Mucosa of rectum (tissue), 2 donors: ENCODE results near the gene SAFB.

Experiments used
- H3K27ac ChIP-seq, 2 donors: one replicate each; pipeline ENCODE4 v1.7.0; 2013; ENCODE audit warnings: inconsistent platforms in 2 of 2, low read depth in 2 of 2, low read length in 2 of 2
- H3K27me3 ChIP-seq, 2 donors: one replicate each; pipeline ENCODE4 v1.7.0; 2013; ENCODE audit warnings: low read length in 2 of 2; ENCODE audit not compliant: control insufficient read depth in 2 of 2, insufficient read depth in 2 of 2
- H3K36me3 ChIP-seq, 2 donors: one replicate each; pipeline ENCODE4 v1.7.0; 2013; ENCODE audit warnings: low read length in 2 of 2; ENCODE audit not compliant: control insufficient read depth in 2 of 2, insufficient read depth in 2 of 2
- H3K4me1 ChIP-seq, 2 donors: one replicate each; pipeline ENCODE4 v1.7.0; 2013; ENCODE audit warnings: low read length in 2 of 2, mild to moderate bottlenecking in 1 of 2; ENCODE audit not compliant: control insufficient read depth in 2 of 2, insufficient read depth in 2 of 2
- H3K4me3 ChIP-seq, 2 donors: one replicate each; pipeline ENCODE4 v1.7.0; 2013; ENCODE audit warnings: low read length in 2 of 2
- H3K9ac ChIP-seq, 2 donors: one replicate each; pipeline ENCODE4 v1.7.0; 2013; ENCODE audit warnings: low read length in 2 of 2, low read depth in 1 of 2, mild to moderate bottlenecking in 1 of 2
- H3K9me3 ChIP-seq, 2 donors: one replicate each; pipeline ENCODE4 v1.7.0; 2013; ENCODE audit warnings: low read length in 2 of 2; ENCODE audit not compliant: control insufficient read depth in 2 of 2
- donor health status: healthy.
- donor health status: Normal muscosa, but diverticular disease.

SAFB gene

GRCh38 chr19:5612891-5613865, 9.7 kb upstream of the SAFB start:
- no peak overlapping the region for H3K4me3 ChIP-seq
- H3K9ac ChIP-seq: no peak overlapping the region
- peaks cover 74 to 79% of the 10 kb centered on the region in 2 donors for H3K36me3 ChIP-seq
- no peaks in the 10 kb centered on the region for H3K27me3 ChIP-seq
- no peaks in the 10 kb centered on the region for H3K4me1 ChIP-seq
- no peak overlapping the region for H3K27ac ChIP-seq
- no peaks in the 10 kb centered on the region for H3K9me3 ChIP-seq

- no peak overlapping the region for H3K9ac ChIP-seq
- H3K4me3 ChIP-seq: no peak overlapping the region
- H3K36me3 ChIP-seq: peaks cover 66 to 71% of the 10 kb centered on the region in 2 donors
- peaks cover 2 to 3% of the 10 kb centered on the region in 2 donors for H3K4me1 ChIP-seq
- H3K27me3 ChIP-seq: no peaks in the 10 kb centered on the region
- no peak overlapping the region for H3K27ac ChIP-seq
- H3K9me3 ChIP-seq: no peaks in the 10 kb centered on the region
Measured at GRCh38 chr19:5615756-5616327, 7.0 kb upstream of the SAFB start.

GRCh38 chr19:5617080-5617479, 5.8 kb upstream of the SAFB start:
- H3K27me3 ChIP-seq: no peaks in the 10 kb centered on the region
- no peak overlapping the region for H3K4me3 ChIP-seq
- peaks cover 12% of the 10 kb centered on the region in 2 donors for H3K4me1 ChIP-seq
- peaks cover 60 to 70% of the 10 kb centered on the region in 2 donors for H3K36me3 ChIP-seq
- H3K9ac ChIP-seq: no peak overlapping the region
- no peak overlapping the region for H3K27ac ChIP-seq
- H3K9me3 ChIP-seq: no peaks in the 10 kb centered on the region

DNA sequence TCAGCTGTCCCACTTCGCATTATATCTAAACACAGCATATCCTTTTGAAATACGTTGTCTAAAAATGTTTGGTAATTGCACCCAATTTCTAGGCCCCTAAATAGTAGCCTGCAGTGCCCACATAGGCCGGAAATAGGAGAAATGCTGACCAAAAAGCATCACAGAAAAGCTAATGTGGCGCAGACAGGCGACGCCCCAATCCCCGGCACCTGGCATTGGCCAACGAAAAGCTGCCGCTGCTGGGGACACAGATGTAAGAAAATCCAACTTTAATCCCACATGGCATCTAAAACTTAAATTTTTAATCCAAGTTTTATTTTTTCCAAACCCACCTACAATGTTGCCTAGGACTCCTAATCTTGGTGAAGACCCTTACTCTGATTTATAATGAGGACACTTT, 4.3 kb upstream of the SAFB start:
- no peak overlapping the region for H3K4me3 ChIP-seq
- peaks cover 12% of the 10 kb centered on the region in 2 donors for H3K4me1 ChIP-seq
- no peak overlapping the region for H3K9ac ChIP-seq
- peaks cover 46 to 55% of the 10 kb centered on the region in 2 donors for H3K36me3 ChIP-seq
- H3K9me3 ChIP-seq: no peaks in the 10 kb centered on the region
- no peak overlapping the region for H3K27ac ChIP-seq
- H3K27me3 ChIP-seq: no peaks in the 10 kb centered on the region

DNA sequence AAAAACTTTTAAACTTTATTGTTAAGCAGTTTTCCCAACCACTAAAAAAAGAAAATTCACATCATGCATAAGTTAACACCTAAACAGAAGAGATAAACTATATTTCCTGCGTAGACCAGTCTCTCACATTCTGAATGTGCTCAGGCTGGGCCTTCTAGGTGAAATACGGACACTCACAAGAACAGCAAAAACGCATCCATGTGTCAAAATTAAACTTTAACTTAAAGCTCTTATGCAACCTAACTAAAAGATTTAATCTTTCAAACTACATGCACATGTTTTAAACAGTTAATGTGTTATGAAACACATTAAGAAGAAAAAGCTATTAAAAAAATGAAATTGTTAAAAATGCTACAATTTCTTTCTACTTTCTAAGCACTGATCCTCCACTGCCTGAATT, 2.9 kb upstream of the SAFB start:
- Histone ChIP-seq H3K4me1 (peaks cover 16 to 22% of the 10 kb centered on the region in 2 donors), H3K27ac (no peak overlapping the region), H3K27me3 (no peaks in the 10 kb centered on the region), H3K36me3 (peaks cover 35 to 46% of the 10 kb centered on the region in 2 donors), H3K4me3 (no peak overlapping the region), H3K9ac (no peak overlapping the region), H3K9me3 (no peaks in the 10 kb centered on the region)

GRCh38 chr19:5621311-5621944, 1.5 kb upstream of the SAFB start:
- Histone ChIP-seq H3K27ac (peak overlapping the region; percentile 96), H3K4me1 (peaks cover 24 to 32% of the 10 kb centered on the region in 2 donors), H3K9ac (peak overlapping the region; percentile 87 to 97), H3K27me3 (no peaks in the 10 kb centered on the region), H3K36me3 (peaks cover 35 to 46% of the 10 kb centered on the region in 2 donors), H3K9me3 (no peaks in the 10 kb centered on the region), H3K4me3 (peak overlapping the region; percentile 96 to 98)

DNA sequence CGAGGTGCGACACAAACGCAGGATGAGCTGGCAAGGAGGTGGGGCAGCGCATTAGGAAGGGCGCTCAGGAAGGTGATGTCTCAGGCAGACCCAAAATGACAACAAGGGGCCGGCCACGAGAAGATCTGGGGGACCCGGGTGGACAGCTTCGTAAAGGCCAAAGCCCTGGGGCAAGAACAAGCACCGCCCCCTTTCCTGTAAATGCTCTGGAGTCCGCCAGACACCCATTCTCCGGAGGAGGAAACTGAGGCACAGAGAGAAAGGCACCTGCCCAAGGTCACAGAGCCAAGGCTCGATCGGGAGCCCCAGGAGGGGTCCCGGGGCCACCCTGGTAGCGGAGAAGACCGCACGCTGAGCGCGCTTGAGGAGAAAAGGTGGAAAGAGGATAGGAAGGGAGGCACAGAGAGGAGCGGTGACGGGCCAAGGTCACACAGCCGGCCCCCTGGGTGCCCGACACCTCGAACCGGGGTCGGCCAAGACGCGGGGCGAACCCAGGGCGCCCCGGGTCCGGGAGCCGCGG, 878 bp upstream of the SAFB start:
- H3K9ac ChIP-seq: peak overlapping the region; percentile 87 to 97
- peak overlapping the region; percentile 96 to 98 for H3K4me3 ChIP-seq
- H3K27ac ChIP-seq: peak overlapping the region; percentile 96
- H3K27me3 ChIP-seq: no peaks in the 10 kb centered on the region
- H3K4me1 ChIP-seq: peaks cover 24 to 32% of the 10 kb centered on the region in 2 donors
- no peaks in the 10 kb centered on the region for H3K9me3 ChIP-seq
- peaks cover 37 to 51% of the 10 kb centered on the region in 2 donors for H3K36me3 ChIP-seq

DNA sequence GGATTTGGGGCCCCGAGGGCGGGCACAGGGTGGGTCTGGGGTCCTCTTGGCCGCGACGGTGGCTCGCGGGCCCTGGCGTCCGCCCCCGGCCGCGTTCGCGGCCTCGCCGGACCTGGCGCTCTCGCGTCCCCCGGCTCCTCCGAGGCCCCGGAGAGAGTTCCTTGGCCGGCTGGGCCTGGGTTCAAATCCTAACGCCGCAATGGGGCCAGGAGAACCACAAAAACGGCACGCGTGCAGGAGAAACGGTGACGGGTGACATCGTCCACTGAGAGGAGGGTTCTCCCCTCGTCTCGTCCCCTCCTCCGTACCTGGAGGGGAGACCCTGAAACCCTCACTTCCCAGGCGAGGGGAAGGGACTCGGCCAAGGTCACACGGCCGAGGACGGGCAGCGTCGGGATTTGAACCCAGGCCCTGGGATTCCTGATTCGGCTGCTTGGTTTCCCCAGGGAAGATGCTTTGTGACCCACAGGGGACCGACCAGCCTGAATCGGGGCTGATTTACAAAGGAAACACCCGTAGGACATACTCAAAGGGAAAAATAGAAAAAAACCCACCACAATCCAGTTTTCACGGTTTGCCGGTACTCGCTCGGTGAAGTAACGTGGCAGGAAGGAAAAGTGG, 624 bp downstream of the SAFB start:
- Histone ChIP-seq H3K9me3 (no peaks in the 10 kb centered on the region), H3K27me3 (no peaks in the 10 kb centered on the region), H3K4me3 (peak overlapping the region; percentile 80 to 98), H3K27ac (peak overlapping the region; percentile 93 to 96), H3K4me1 (peaks cover 32 to 35% of the 10 kb centered on the region in 2 donors), H3K9ac (peak overlapping the region; percentile 84 to 90), H3K36me3 (peaks cover 35 to 51% of the 10 kb centered on the region in 2 donors)

DNA sequence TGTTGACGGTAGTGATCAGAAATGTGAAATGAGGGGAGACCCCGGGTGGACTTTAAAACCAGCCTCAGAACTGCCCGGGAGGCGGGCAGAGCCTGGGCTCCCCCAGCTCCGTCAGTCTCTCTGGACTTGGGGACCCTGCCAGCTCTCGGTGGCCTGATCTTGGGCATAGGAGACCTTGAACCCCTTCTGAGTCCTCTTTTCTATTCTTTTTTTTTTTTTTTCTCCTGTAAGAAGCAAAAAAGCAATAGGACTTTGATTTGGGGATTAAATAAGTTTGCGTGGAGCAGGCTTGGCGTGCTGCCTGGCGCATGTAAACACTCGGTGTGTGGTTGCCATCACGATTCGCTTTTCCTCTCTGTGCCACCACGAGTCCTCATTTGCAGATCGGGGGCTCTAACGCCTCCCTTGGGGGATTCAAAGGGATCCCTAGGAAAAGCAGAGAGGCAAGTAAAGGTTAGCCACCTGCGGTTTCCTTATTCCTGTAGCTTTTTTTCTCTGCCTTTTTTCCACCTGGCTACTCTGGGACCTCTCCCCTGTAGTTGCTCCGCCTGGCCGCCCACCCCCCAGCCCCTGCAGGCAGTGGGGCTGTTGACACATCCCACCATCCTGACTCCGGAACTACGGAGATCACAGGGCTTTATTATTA, 1.3 kb downstream of the SAFB start:
- no peaks in the 10 kb centered on the region for H3K27me3 ChIP-seq
- H3K36me3 ChIP-seq: peaks cover 33 to 50% of the 10 kb centered on the region in 2 donors
- peak overlapping the region; percentile 93 to 96 for H3K27ac ChIP-seq
- no peaks in the 10 kb centered on the region for H3K9me3 ChIP-seq
- H3K4me3 ChIP-seq: peak overlapping the region; percentile 80 to 98
- H3K9ac ChIP-seq: peak overlapping the region; percentile 84 to 90
- H3K4me1 ChIP-seq: peaks cover 35% of the 10 kb centered on the region in 2 donors
